GM06990 (cell line): Measurements from ENCODE around the gene GRID1.
A peak's percentile ranks its signal among the peaks of the same experiment; 100 is the strongest.

Source experiments
- DNase-seq: peaks from one replicate; pipeline ENCODE4 v3.0.0-alpha.2; 2011; ENCODE audit not compliant: insufficient read length; ENCODE audit errors: extremely low read depth
- H3K27me3 ChIP-seq: replicated peaks from 2 replicates; pipeline ENCODE4 v1.6.0; 2011; ENCODE audit warnings: low read length; ENCODE audit not compliant: control insufficient read depth, insufficient read depth
- H3K36me3 ChIP-seq: 2 replicates; pipeline ENCODE4 v1.5.1; 2011; ENCODE audit warnings: low read length; ENCODE audit not compliant: control insufficient read depth, insufficient read depth
- H3K4me3 ChIP-seq: replicated peaks from 2 replicates; pipeline ENCODE4 v1.5.1; 2011; ENCODE audit warnings: low read depth, mild to moderate bottlenecking, control low read depth, low read length
- TF ChIP-seq, protein P1 (sequence below): IDR thresholded peaks from 2 replicates; pipeline ENCODE4 v1.5.1; 2011; ENCODE audit warnings: low read length, control low read depth, mild to moderate bottlenecking, inconsistent platforms; ENCODE audit not compliant: insufficient read depth, poor library complexity, severe bottlenecking

Gene GRID1

DNA sequence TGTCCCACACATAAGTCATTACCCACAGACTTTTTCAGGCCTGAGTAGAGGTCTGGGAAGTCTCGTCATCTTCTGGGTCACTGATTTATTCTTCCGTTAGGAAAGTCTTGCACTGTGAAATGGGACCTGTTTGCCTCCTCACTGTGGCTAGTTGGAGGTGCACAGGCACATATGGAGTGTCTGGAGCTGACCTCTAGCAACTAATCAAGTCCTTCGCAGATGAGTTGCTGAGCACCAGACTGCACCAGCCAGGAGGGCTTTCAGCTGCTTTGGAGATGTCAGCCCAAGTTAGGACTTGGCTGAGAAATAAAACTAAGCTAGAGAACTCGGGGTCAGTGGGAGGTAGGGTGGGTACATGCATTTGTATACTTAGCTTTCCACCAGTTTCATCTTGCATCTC is 578.0 kb downstream of the GRID1 start:
- Histone ChIP-seq H3K36me3 (no peaks in the 10 kb centered on the region), H3K27me3 (no peaks in the 10 kb centered on the region), H3K4me3 (no peak overlapping the region)
- TF ChIP-seq, protein P1, sequence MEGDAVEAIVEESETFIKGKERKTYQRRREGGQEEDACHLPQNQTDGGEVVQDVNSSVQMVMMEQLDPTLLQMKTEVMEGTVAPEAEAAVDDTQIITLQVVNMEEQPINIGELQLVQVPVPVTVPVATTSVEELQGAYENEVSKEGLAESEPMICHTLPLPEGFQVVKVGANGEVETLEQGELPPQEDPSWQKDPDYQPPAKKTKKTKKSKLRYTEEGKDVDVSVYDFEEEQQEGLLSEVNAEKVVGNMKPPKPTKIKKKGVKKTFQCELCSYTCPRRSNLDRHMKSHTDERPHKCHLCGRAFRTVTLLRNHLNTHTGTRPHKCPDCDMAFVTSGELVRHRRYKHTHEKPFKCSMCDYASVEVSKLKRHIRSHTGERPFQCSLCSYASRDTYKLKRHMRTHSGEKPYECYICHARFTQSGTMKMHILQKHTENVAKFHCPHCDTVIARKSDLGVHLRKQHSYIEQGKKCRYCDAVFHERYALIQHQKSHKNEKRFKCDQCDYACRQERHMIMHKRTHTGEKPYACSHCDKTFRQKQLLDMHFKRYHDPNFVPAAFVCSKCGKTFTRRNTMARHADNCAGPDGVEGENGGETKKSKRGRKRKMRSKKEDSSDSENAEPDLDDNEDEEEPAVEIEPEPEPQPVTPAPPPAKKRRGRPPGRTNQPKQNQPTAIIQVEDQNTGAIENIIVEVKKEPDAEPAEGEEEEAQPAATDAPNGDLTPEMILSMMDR = no peak
- no peak for DNase-seq

GRCh38 chr10:85787881-85788280 is 578.7 kb downstream of the GRID1 start:
- Histone ChIP-seq H3K4me3 (no peak overlapping the region), H3K36me3 (no peaks in the 10 kb centered on the region), H3K27me3 (no peaks in the 10 kb centered on the region)
- TF ChIP-seq, protein P1 = no peak
- DNase-seq = no peak

DNA sequence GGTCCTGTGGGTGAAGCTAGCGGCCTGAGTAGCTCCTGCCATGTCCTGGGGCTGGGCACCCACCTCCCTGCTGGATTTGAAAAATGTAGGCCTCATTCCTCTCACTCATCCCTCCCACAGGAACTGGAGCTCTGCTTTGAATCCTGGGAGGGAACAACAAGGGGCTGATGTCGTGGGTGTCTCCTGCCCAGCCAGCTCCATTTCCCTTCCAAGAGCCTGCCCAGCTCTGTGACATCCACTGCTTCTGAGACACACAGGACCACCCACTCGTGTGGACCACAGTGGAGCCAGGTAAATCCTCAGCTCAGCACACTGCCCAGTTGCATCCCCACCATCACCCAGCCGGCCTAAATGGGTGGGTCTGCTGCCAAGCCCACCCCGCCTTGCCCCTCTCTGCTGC is 579.2 kb downstream of the GRID1 start:
- H3K36me3 ChIP-seq = no peaks in the 10 kb centered on the region
- H3K27me3 ChIP-seq = no peaks in the 10 kb centered on the region
- no peak for DNase-seq
- TF ChIP-seq, protein P1 = no peak
- no peak overlapping the region for H3K4me3 ChIP-seq

DNA sequence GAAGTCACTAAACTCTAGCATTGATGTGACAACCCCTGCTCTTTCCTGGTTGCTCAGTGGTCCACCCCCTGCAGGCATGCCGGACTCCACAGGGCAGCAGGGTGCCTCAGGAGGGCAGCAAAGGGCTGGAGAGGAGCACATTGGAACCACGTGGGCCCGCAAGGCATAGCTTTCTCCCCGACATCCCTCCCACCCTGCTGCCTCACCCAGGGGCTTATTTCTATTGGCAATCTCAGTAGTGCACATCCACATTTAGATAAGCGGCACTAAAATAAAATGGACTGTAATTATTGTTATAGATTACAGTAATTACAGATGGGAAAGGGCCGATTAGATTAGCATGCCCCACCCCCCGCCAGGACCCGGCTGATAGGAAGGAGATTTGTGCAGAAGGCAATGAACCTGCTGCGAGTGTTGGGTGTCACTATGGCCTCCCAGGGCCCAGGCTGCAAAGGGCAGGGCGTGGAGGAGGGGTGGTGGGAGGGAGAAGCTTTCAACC is 580.1 kb downstream of the GRID1 start:
- DNase-seq = no peak
- H3K27me3 ChIP-seq = no peaks in the 10 kb centered on the region
- no peaks in the 10 kb centered on the region for H3K36me3 ChIP-seq
- TF ChIP-seq, protein P1 = peak; percentile 48
- no peak overlapping the region for H3K4me3 ChIP-seq

GRCh38 chr10:85784792-85785191 is 581.8 kb downstream of the GRID1 start:
- TF ChIP-seq, protein P1 = no peak
- DNase-seq = no peak
- H3K4me3 ChIP-seq = no peak overlapping the region
- no peaks in the 10 kb centered on the region for H3K27me3 ChIP-seq
- no peaks in the 10 kb centered on the region for H3K36me3 ChIP-seq

DNA sequence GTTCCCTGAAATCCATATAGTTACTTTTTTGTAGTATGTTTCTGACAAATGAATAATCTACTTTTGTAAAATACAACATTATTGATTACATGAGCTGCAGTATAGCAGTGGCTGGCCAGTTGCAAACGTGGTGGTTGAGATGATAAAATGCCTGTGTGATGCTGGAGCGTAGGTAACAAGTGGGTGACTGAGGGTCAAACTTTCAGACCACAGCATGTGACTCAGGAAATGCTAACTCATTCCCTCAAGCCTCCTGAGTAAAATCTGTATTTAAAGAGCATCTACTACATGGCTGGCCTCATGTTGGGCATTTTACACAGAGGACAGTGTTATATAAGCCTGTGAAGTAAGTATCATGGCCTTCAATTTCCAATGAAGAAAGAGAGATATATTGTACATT is 585.2 kb downstream of the GRID1 start:
- DNase-seq = no peak
- TF ChIP-seq, protein P1 = no peak
- no peaks in the 10 kb centered on the region for H3K36me3 ChIP-seq
- H3K4me3 ChIP-seq = no peak overlapping the region
- H3K27me3 ChIP-seq = no peaks in the 10 kb centered on the region
